ENCODE measurements around the gene ASRGL1. TPM values are rescaled to one million over a fixed set of nuclear protein-coding genes. Genes with fewer than 3 reads are reported as not detected.
"Not testable (repeated sequence)": the region's sequence is repeated elsewhere in the genome, so short reads cannot be mapped to it uniquely, and the experiment has no call there.

Gene ASRGL1
- total RNA-seq, 3 donors from 2014 or later (not counting 1 experiment from before 2014, with no cell fraction given): 1.9 to 9.7 (median 3.4) TPM

DNA sequence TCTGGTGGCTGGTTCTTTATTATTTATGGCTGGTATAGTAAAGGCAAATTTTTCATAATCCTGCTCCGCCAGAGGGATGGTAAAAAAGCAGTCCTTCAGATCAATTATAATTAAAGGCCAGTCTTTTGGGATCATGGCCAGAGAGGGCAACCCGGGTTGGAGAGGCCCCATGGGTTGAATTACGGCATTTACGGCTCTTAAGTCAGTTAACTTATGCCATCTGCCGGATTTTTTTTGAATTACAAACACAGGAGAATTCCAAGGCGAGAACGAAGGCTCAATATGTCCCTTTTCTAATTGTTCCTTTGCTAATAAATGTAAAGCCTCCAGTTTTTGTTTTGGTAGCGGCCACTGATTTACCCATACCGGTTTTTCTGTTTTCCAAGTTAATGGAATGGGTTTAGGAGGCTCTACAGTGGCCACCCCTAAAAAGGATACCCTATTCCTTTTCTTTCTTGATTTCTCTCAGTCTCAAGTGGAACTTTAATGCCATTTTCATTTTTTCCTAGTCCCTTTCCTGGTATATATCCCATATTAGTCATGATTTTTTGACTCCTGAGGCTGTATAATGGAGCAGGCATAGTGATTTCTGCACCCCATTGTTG lies 41.3 kb downstream of the ASRGL1 start:
- intact Hi-C loops (cut with micrococcal nuclease): loop anchor here (1.0 to 5.0 kb wide), 2 partner anchors 38 to 206 kb away; no protein-coding TSS in a partner anchor
- DNase-seq: peak in 1 of 2 donors; percentile 71
- TF ChIP-seq, protein P1, sequence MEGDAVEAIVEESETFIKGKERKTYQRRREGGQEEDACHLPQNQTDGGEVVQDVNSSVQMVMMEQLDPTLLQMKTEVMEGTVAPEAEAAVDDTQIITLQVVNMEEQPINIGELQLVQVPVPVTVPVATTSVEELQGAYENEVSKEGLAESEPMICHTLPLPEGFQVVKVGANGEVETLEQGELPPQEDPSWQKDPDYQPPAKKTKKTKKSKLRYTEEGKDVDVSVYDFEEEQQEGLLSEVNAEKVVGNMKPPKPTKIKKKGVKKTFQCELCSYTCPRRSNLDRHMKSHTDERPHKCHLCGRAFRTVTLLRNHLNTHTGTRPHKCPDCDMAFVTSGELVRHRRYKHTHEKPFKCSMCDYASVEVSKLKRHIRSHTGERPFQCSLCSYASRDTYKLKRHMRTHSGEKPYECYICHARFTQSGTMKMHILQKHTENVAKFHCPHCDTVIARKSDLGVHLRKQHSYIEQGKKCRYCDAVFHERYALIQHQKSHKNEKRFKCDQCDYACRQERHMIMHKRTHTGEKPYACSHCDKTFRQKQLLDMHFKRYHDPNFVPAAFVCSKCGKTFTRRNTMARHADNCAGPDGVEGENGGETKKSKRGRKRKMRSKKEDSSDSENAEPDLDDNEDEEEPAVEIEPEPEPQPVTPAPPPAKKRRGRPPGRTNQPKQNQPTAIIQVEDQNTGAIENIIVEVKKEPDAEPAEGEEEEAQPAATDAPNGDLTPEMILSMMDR (IDR thresholded peaks at IDR 0.05): peak; percentile 48
- H3K27me3 Mint-ChIP-seq (ENCODE audit: low read depth in 2 of 2); H3K4me1 ChIP-seq (ENCODE audit: control insufficient read depth, insufficient read depth, low read length); H3K27me3 ChIP-seq (ENCODE audit: control insufficient read depth, insufficient read depth, low read length); H3K27ac ChIP-seq (ENCODE audit: low read length); H3K9me3 ChIP-seq (ENCODE audit: control insufficient read depth, insufficient read depth, low read length); H3K36me3 ChIP-seq (ENCODE audit: control insufficient read depth, insufficient read depth, low read length); H3K36me3 Mint-ChIP-seq; H3K9me3 Mint-ChIP-seq; H3K4me3 ChIP-seq (ENCODE audit: low read length); H3K27ac Mint-ChIP-seq; H3K4me3 Mint-ChIP-seq; ATAC-seq: not testable (repeated sequence)
- WGBS (ENCODE audit: insufficient coverage): 12% methylated on average over 9 of the region's 9 CpGs
- H3K4me1 Mint-ChIP-seq: peaks cover 7 to 11% of the 10 kb centered on the region in 2 donors

DNA sequence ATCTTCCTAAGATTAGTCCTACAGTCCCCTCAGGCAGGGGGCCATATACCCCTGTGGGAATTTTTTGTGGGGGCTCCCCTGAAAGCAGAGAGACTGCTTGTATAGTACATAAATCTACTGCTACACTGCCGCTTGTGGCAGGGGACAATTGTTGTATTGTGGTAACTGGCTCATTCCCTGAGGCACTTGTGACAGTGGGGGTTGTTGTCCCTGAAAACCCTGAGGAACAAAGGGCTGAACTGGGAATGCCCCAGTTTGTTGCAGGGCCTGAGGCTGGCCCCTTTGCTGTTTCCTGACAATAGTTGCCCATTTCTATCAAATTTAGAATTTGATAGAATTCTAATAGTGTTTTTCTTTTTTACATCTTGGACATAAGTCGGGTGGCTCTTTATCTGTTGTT lies 42.3 kb downstream of the ASRGL1 start:
- 71% methylated on average over 1 of the region's 2 CpGs for WGBS (ENCODE audit: insufficient coverage)
- not testable (repeated sequence) for H3K36me3 ChIP-seq (ENCODE audit: control insufficient read depth, insufficient read depth, low read length); H3K4me1 ChIP-seq (ENCODE audit: control insufficient read depth, insufficient read depth, low read length); H3K27me3 ChIP-seq (ENCODE audit: control insufficient read depth, insufficient read depth, low read length); DNase-seq; ATAC-seq; H3K36me3 Mint-ChIP-seq; H3K4me3 Mint-ChIP-seq; H3K27ac Mint-ChIP-seq; H3K9me3 ChIP-seq (ENCODE audit: control insufficient read depth, insufficient read depth, low read length); H3K27me3 Mint-ChIP-seq (ENCODE audit: low read depth in 2 of 2); H3K9me3 Mint-ChIP-seq; H3K27ac ChIP-seq (ENCODE audit: low read length); H3K4me3 ChIP-seq (ENCODE audit: low read length)
- H3K4me1 Mint-ChIP-seq: peaks cover 6 to 11% of the 10 kb centered on the region in 2 donors
- intact Hi-C loops (cut with micrococcal nuclease): loop anchor here (5.0 kb wide), 1 partner anchor 207 kb away; no protein-coding TSS in a partner anchor

DNA sequence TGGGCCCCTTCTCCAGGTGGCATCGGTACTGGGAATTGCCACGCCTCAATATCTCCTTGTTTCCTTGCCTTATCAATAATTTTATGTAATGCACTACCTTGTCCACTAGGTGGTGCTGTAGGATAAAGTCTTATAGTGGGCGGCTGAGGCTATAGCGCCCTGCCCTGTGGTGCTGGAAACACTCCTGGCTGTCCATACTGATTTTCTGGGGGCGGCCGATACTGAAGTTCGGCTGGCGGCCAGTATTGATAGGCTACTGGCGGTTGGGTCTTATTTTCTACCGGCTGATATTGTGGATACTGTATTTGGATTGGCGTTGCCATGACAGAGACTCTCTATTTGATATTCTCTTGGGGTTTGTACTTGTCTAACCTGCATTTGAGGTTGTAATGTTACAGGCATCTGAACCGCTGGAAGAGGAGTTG lies 43.6 kb downstream of the ASRGL1 start:
- not testable (repeated sequence) for H3K9me3 Mint-ChIP-seq; H3K9me3 ChIP-seq (ENCODE audit: control insufficient read depth, insufficient read depth, low read length); H3K4me3 ChIP-seq (ENCODE audit: low read length); H3K36me3 ChIP-seq (ENCODE audit: control insufficient read depth, insufficient read depth, low read length); H3K27me3 Mint-ChIP-seq (ENCODE audit: low read depth in 2 of 2); H3K4me1 ChIP-seq (ENCODE audit: control insufficient read depth, insufficient read depth, low read length); H3K27ac ChIP-seq (ENCODE audit: low read length); H3K27me3 ChIP-seq (ENCODE audit: control insufficient read depth, insufficient read depth, low read length); H3K36me3 Mint-ChIP-seq; H3K27ac Mint-ChIP-seq; H3K4me3 Mint-ChIP-seq
- WGBS (ENCODE audit: insufficient coverage): 14% methylated on average over 12 of the region's 12 CpGs
- peaks cover 6 to 11% of the 10 kb centered on the region in 2 donors for H3K4me1 Mint-ChIP-seq
- DNase-seq (peak; percentile 27 to 85), ATAC-seq (peak; percentile 96 to 97 (median 96))
- intact Hi-C loops (cut with micrococcal nuclease): loop anchor here (2.0 kb wide), 1 partner anchor 14 kb away; no protein-coding TSS in a partner anchor
- TF ChIP-seq, protein P1 (IDR thresholded peaks at IDR 0.05): peak; percentile 88

DNA sequence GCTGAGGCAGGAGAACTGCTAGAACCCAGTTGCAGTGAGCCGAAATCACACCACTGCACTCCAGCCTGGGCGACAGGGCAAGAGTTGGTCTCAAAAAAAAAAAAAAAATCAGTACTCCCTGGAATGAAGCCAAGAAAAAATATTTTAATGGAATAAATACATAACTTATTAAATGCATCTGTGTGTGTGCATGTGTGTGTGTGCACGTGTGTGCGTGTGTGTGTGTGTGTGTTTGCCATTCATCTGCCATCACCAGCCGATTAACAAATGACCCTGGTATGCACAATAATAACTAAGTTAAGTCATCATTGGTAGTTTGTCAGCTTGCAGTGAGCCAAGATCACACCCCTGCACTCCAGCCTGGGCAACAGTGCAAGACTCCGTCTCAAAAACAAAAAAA lies 46.6 kb downstream of the ASRGL1 start:
- WGBS (ENCODE audit: insufficient coverage): 97% methylated on average over 2 of the region's 6 CpGs
- no peak overlapping the region for H3K4me3 Mint-ChIP-seq
- peaks cover 12% of the 10 kb centered on the region for H3K4me1 ChIP-seq (ENCODE audit: control insufficient read depth, insufficient read depth, low read length)

DNA sequence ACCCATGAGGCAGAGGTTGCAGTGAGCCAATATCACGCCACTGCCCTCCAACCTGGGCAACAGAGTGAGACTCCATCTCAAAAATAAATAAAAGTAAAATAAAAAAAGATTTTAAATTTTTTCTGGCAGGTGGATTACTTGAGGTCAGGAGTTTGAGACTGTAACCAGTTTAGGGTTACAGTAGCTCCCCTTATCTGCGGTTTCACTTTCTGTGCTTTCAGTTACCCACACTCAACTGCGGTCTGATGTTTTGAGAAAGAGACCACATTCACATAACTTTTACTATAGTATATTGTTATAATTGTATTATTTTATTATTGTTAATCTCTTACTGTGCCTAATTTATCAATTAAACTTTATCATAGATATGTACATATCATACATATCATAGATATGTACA lies 48.8 kb downstream of the ASRGL1 start:
- H3K4me1 ChIP-seq (ENCODE audit: control insufficient read depth, insufficient read depth, low read length); H3K27me3 Mint-ChIP-seq (ENCODE audit: low read depth in 2 of 2); H3K27me3 ChIP-seq (ENCODE audit: control insufficient read depth, insufficient read depth, low read length); H3K4me3 ChIP-seq (ENCODE audit: low read length); H3K9me3 ChIP-seq (ENCODE audit: control insufficient read depth, insufficient read depth, low read length); H3K4me1 Mint-ChIP-seq; H3K9me3 Mint-ChIP-seq; H3K36me3 ChIP-seq (ENCODE audit: control insufficient read depth, insufficient read depth, low read length); H3K4me3 Mint-ChIP-seq; H3K36me3 Mint-ChIP-seq; intact Hi-C loops (cut with micrococcal nuclease); H3K27ac Mint-ChIP-seq; H3K27ac ChIP-seq (ENCODE audit: low read length): not testable (repeated sequence)
- DNase-seq (peak in 1 of 2 donors; percentile 63), ATAC-seq (peak; percentile 65 to 84 (median 68))
- no CpG with 5 or more reads among the region's 3 CpGs for WGBS (ENCODE audit: insufficient coverage)

More for the DNA sequence above, 46.6 kb downstream of the ASRGL1 start:
- Histone ChIP-seq H3K4me3 (ENCODE audit: low read length) (no peak overlapping the region), H3K9me3 (ENCODE audit: control insufficient read depth, insufficient read depth, low read length) (no peaks in the 10 kb centered on the region), H3K36me3 (ENCODE audit: control insufficient read depth, insufficient read depth, low read length) (no peaks in the 10 kb centered on the region), H3K27ac (ENCODE audit: low read length) (no peak overlapping the region), H3K27me3 (ENCODE audit: control insufficient read depth, insufficient read depth, low read length) (no peaks in the 10 kb centered on the region)
- ATAC-seq (no peak), DNase-seq (no peak)
- Mint-ChIP-seq H3K36me3 (no peaks in the 10 kb centered on the region), H3K27me3 (ENCODE audit: low read depth in 2 of 2) (no peaks in the 10 kb centered on the region), H3K27ac (no peak overlapping the region), H3K9me3 (no peaks in the 10 kb centered on the region), H3K4me1 (peaks cover 12 to 16% of the 10 kb centered on the region in 2 donors)
- TF ChIP-seq, protein P1 (IDR thresholded peaks at IDR 0.05): no peak
- intact Hi-C loops (cut with micrococcal nuclease): no loop called here
